IMR-90 (cell line): ENCODE data around the gene FGF7. TPM values are rescaled to one million over a fixed set of nuclear protein-coding genes. Genes with fewer than 3 reads are reported as not detected.

Experiments
- ATAC-seq: fragments of 200-7000 bp; cut with Tn5 transposase; 2 replicates; pipeline ENCODE4 v1.9.1; 2020; ENCODE audit warnings: low read depth, mild to moderate bottlenecking, moderate library complexity
- BruUV-seq: library from RNA; stranded (reverse); fragments of 400-500 nt; replicated peaks from 2 replicates; lab custom pipeline; 2021; lab: Mats Ljungman, UMichigan
- CTCF ChIA-PET: fragments of 300-600 bp; formaldehyde crosslinking; extraction: SDS; loops from one replicate; lab custom pipeline; 2021; ENCODE audit warnings: antibody characterized with exemption; lab: Yijun Ruan, JAX
- POLR2A ChIA-PET: fragments of 300-600 bp; sonication (Branson Sonifier 250); formaldehyde crosslinking; loops from one replicate; lab custom pipeline; 2022; ENCODE audit warnings: antibody characterized with exemption; ENCODE audit not compliant: unreplicated experiment; lab: Charles Lee
- DNase-seq: peaks from one replicate; pipeline ENCODE4 v3.0.0; 2013
- H2AFZ ChIP-seq: replicated peaks from 2 replicates; pipeline ENCODE3; 2013; ENCODE audit warnings: low read length, mild to moderate bottlenecking; ENCODE audit not compliant: poor library complexity
- H2AK5ac ChIP-seq: 2 replicates; pipeline ENCODE4 v1.6.1; 2013; ENCODE audit warnings: low read depth, low read length, inconsistent platforms
- H2AK9ac ChIP-seq: replicated peaks from 2 replicates; pipeline ENCODE3; 2013; ENCODE audit warnings: mild to moderate bottlenecking, low read depth, low read length, moderate library complexity; ENCODE audit not compliant: poor library complexity
- H2BK120ac ChIP-seq: 2 replicates; pipeline ENCODE4 v1.6.1; 2013; ENCODE audit warnings: low read depth, low read length, inconsistent platforms
- H2BK15ac ChIP-seq: 3 replicates; pipeline ENCODE4 v1.6.1; 2013; ENCODE audit warnings: low read depth, low read length, inconsistent platforms
- H2BK20ac ChIP-seq: 2 replicates; pipeline ENCODE4 v1.6.1; 2013; ENCODE audit warnings: low read depth, mild to moderate bottlenecking, inconsistent platforms, low read length, moderate library complexity
- H2BK5ac ChIP-seq: 2 replicates; pipeline ENCODE4 v1.6.1; 2013; ENCODE audit warnings: mild to moderate bottlenecking, low read depth, low read length, inconsistent platforms; ENCODE audit not compliant: poor library complexity, severe bottlenecking
- H3K14ac ChIP-seq: replicated peaks from 2 replicates; pipeline ENCODE4 v1.6.1; 2013; ENCODE audit warnings: low read depth, low read length, inconsistent platforms
- H3K18ac ChIP-seq: 2 replicates; pipeline ENCODE4 v1.6.1; 2013; ENCODE audit warnings: low read depth, low read length, control low read depth
- H3K23ac ChIP-seq: 2 replicates; pipeline ENCODE4 v1.6.1; 2013; ENCODE audit warnings: low read depth, low read length, inconsistent platforms
- H3K27ac ChIP-seq: 2 replicates; pipeline ENCODE4 v1.5.1; 2013; ENCODE audit warnings: mild to moderate bottlenecking, control low read depth, low read length; ENCODE audit not compliant: insufficient read depth
- H3K27me3 ChIP-seq: 2 replicates; pipeline ENCODE4 v1.6.1; 2013; ENCODE audit warnings: low read length; ENCODE audit not compliant: control insufficient read depth, insufficient read depth
- H3K36me3 ChIP-seq: 2 replicates; pipeline ENCODE4 v1.6.1; 2013; ENCODE audit warnings: low read length, mixed read lengths; ENCODE audit not compliant: control insufficient read depth, insufficient read depth
- H3K4ac ChIP-seq: 2 replicates; pipeline ENCODE4 v1.6.1; 2013; ENCODE audit warnings: low read depth, low read length, inconsistent platforms
- H3K4me1 ChIP-seq: 2 replicates; pipeline ENCODE4 v1.6.1; 2013; ENCODE audit warnings: low read length, mixed read lengths; ENCODE audit not compliant: control insufficient read depth, insufficient read depth
- H3K4me2 ChIP-seq: 2 replicates; pipeline ENCODE4 v1.6.1; 2013; ENCODE audit warnings: low read depth, mild to moderate bottlenecking, control low read depth, low read length, moderate library complexity
- H3K4me3 ChIP-seq: 2 replicates; pipeline ENCODE4 v1.5.1; 2013; ENCODE audit warnings: low read depth, mild to moderate bottlenecking, control low read depth, low read length, moderate library complexity; ENCODE audit not compliant: insufficient read depth
- H3K56ac ChIP-seq: 2 replicates; pipeline ENCODE4 v1.6.1; 2013; ENCODE audit warnings: low read length, inconsistent platforms; ENCODE audit not compliant: insufficient read depth; ENCODE audit errors: extremely low read depth
- H3K79me1 ChIP-seq, 2 experiments: 2 replicates each; pipeline ENCODE4 v1.6.1; 2013; ENCODE audit warnings: low read length in 2 of 2, inconsistent platforms in 1 of 2, low read depth in 1 of 2
- H3K9ac ChIP-seq: 2 replicates; pipeline ENCODE4 v1.6.1; 2013; ENCODE audit warnings: low read depth, low read length, control low read depth
- H3K9me1 ChIP-seq: 2 replicates; pipeline ENCODE4 v1.6.1; 2013; ENCODE audit warnings: low read length, inconsistent platforms; ENCODE audit not compliant: insufficient read depth
- H3K9me3 ChIP-seq: 2 replicates; pipeline ENCODE4 v1.6.1; 2013; ENCODE audit warnings: low read length; ENCODE audit not compliant: control insufficient read depth, insufficient read depth
- H4K20me1 ChIP-seq: 2 replicates; pipeline ENCODE4 v1.6.1; 2013; ENCODE audit warnings: low read length, inconsistent platforms; ENCODE audit not compliant: insufficient read depth
- H4K5ac ChIP-seq: 2 replicates; pipeline ENCODE4 v1.6.1; 2013; ENCODE audit warnings: mild to moderate bottlenecking, low read depth, low read length, control low read depth
- H4K8ac ChIP-seq, 2 experiments: 2 replicates each; pipeline ENCODE4 v1.6.1; 2013; ENCODE audit warnings: low read depth in 2 of 2, low read length in 2 of 2, control low read depth in 1 of 2, inconsistent platforms in 1 of 2
- H4K91ac ChIP-seq: 2 replicates; pipeline ENCODE4 v1.6.1; 2013; ENCODE audit warnings: low read depth, low read length, inconsistent platforms; ENCODE audit not compliant: insufficient read depth
- CHD1 ChIP-seq: IDR thresholded peaks from 2 replicates; pipeline ENCODE4 v1.6.1; 2012; ENCODE audit warnings: low read depth, low read length, improper control_type of control experiment
- FOS ChIP-seq: fragments of 150-350 bp; IDR thresholded peaks from 2 replicates; pipeline ENCODE4 v1.6.1; 2016; ENCODE audit warnings: low read depth, low read length
- RAD21 ChIP-seq: IDR thresholded peaks from 2 replicates; pipeline ENCODE4 v1.6.1; 2012; ENCODE audit warnings: low read length, improper control_type of control experiment
- RCOR1 ChIP-seq: IDR thresholded peaks from 2 replicates; pipeline ENCODE4 v1.6.1; 2012; ENCODE audit warnings: mild to moderate bottlenecking, low read length, improper control_type of control experiment; ENCODE audit not compliant: insufficient replicate concordance
- WGBS, 2 experiments: methylation state at CpG; one replicate each; pipeline versions ENCODE4 v1.1.5 to v1.1.7; 2013; ENCODE audit warnings: missing lambda C conversion rate in 2 of 2; ENCODE audit not compliant: insufficient read length in 1 of 2; ENCODE audit errors: extremely low coverage in 2 of 2; 5-methylcytosine and 5-hydroxymethylcytosine counted together
- dilution Hi-C: fragments of 300-500 bp; cut with HindIII; formaldehyde crosslinking; loops from one replicate; pipeline ENCODE4 v1.14.3; 2018; ENCODE audit warnings: low sequenced_read_pairs; ENCODE audit not compliant: unreplicated experiment
- in situ Hi-C: fragments of 300-500 bp; cut with MboI; formaldehyde crosslinking; loops from 3 replicates; pipeline ENCODE4 v1.14.3; 2019; ENCODE audit warnings: low sequenced_read_pairs, inconsistent platforms, mixed read lengths
- intact Hi-C: fragments of 100-400 bp; cut with micrococcal nuclease; formaldehyde crosslinking; loops from 2 replicates; pipeline ENCODE4 v1.10.0; 2022
- polyA plus RNA-seq, 3 experiments: library from polyadenylated mRNA; depleted of rRNA; stranded (reverse); fragments of >200 nt; gene quantifications; 2 replicates each; pipeline ENCODE4 v1.2.3, GENCODE V29; 2012; ENCODE audit warnings: low replicate concordance in 1 of 3
- total RNA-seq: library from RNA; depleted of rRNA; stranded (reverse); fragments of >200 nt; gene quantifications from 2 replicates; pipeline ENCODE4 v1.2.3, GENCODE V29; 2012

The FGF7 gene
- total and polyA plus RNA-seq, 2 of the 4 experiments (the other 2 are of a cell fraction): 27.3 to 34.8 TPM

DNA sequence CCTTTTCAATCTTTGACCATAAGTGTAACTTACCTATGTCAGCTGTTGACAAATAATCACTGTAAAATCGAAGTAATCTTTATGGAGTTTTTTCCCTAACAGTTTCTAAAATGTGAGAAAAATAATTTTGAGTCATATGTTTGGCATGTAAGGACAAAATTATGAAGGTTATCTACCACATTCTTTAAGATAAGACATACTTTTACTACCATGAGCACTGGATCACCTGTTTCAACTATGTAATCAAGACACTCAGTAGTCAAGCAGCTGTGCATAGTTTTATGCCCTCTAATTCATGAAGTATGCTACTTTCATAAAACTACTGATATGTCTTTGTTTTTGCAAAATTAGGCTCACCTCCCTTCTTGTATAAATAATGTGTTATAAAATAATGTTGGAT, 12.1 kb downstream of the FGF7 start:
- H3K4me3 ChIP-seq: no peak overlapping the region
- CTCF ChIA-PET: interaction anchor here (0.8 kb wide), 1 partner anchor 12 kb away, joined by 3 read pairs; no protein-coding TSS in a partner anchor
- no peak overlapping the region for H4K91ac ChIP-seq
- DNase-seq (peak; percentile 80), ATAC-seq (peak; percentile 36)
- H4K5ac ChIP-seq: no peak overlapping the region
- no peak overlapping the region for H3K56ac ChIP-seq
- intact Hi-C loops (loop anchor here (5.0 kb wide), 2 partner anchors 422 to 702 kb away; no protein-coding TSS in a partner anchor), dilution Hi-C loops (no loop called here), in situ Hi-C loops (no loop called here)
- no peak overlapping the region for H2BK15ac ChIP-seq
- H3K18ac ChIP-seq: no peak overlapping the region
- H3K36me3 ChIP-seq: peaks cover 11% of the 10 kb centered on the region
- H3K27ac ChIP-seq: no peak overlapping the region
- no peaks in the 10 kb centered on the region for H3K9me3 ChIP-seq
- H4K8ac ChIP-seq: peak overlapping the region in 1 of 2 experiments; percentile 2; a peak in 1 of 4 replicates
- H2AFZ ChIP-seq: no peak overlapping the region
- TF ChIP-seq CHD1 (no peak), RCOR1 (no peak), RAD21 (no peak), FOS (no peak)
- no peak overlapping the region; the same call in 1 of the 2 replicates for H3K23ac ChIP-seq
- no CpG with 5 or more reads among the region's 1 CpG for WGBS, 2 experiments
- H3K9ac ChIP-seq: no peak overlapping the region
- H3K79me1 ChIP-seq: peaks cover 16 to 36% of the 10 kb centered on the region in 2 experiments
- H3K14ac ChIP-seq: no peak overlapping the region
- POLR2A ChIA-PET: no interaction called here
- no TSS peak for BruUV-seq
- H3K9me1 ChIP-seq: peaks cover 11% of the 10 kb centered on the region
- H3K4me1 ChIP-seq: peaks cover 28% of the 10 kb centered on the region
- no peak overlapping the region for H2BK20ac ChIP-seq
- H3K27me3 ChIP-seq: no peaks in the 10 kb centered on the region
- peak overlapping the region; percentile 79 for H3K4me2 ChIP-seq
- no peak overlapping the region for H2BK120ac ChIP-seq
- peaks cover 5% of the 10 kb centered on the region; the same call in 1 of the 2 replicates for H4K20me1 ChIP-seq
- H2AK5ac ChIP-seq: no peak overlapping the region
- H2BK5ac ChIP-seq: peak overlapping the region; percentile 97
- H3K4ac ChIP-seq: no peak overlapping the region
- no peak overlapping the region for H2AK9ac ChIP-seq
